Lower leg skin (tissue), 4 donors: Measurements from ENCODE around the gene QPRT. TPM values are rescaled to one million over a fixed set of nuclear protein-coding genes. Genes with fewer than 3 reads are reported as not detected.
"Not testable (repeated sequence)": the region's sequence is repeated elsewhere in the genome, so short reads cannot be mapped to it uniquely, and the experiment has no call there.

Source experiments
- DNase-seq, 2 donors: peaks; one replicate each; pipeline ENCODE4 v3.0.0-alpha.2; 2019; ENCODE audit warnings: low spot score in 2 of 2
- H3K4me3 ChIP-seq: fragments of 200-600 bp; sonication (generic); 2 replicates; pipeline ENCODE4 v1.5.1; 2017; ENCODE audit warnings: mild to moderate bottlenecking, low read depth; ENCODE audit not compliant: poor library complexity, severe bottlenecking
- CTCF ChIP-seq, 3 donors: fragments of 450-650 bp; IDR thresholded peaks; one replicate each; pipeline ENCODE4 v1.5.1; 2016; ENCODE audit warnings: antibody characterized with exemption in 3 of 3, mild to moderate bottlenecking in 3 of 3, moderate library complexity in 2 of 3
- POLR2A ChIP-seq, 2 donors: fragments of 450-650 bp; IDR thresholded peaks; one replicate each; pipeline ENCODE4 v1.6.1; 2016 to 2017; ENCODE audit warnings: antibody characterized with exemption in 2 of 2, mild to moderate bottlenecking in 1 of 2, moderate library complexity in 1 of 2
- WGBS, 2 donors: methylation state at CpG; one replicate each; pipeline ENCODE4 v1.1.5; 2018; 5-methylcytosine and 5-hydroxymethylcytosine counted together
- intact Hi-C: fragments of 100-400 bp; cut with DNase I; formaldehyde crosslinking; loops from one replicate; pipeline ENCODE4 v1.15.0; 2023; ENCODE audit warnings: low total_unique reads
- total RNA-seq, 4 donors: library from RNA; depleted of rRNA; stranded (reverse); fragments of >200 nt; gene quantifications; one replicate each; pipeline ENCODE4 v1.1.0, GENCODE V29; 2016

QPRT gene
- total RNA-seq = 1 to 10 TPM; 1.9 to 3.6 (median 2.7) TPM

GRCh38 chr16:29678691-29679267 is at the start of gene QPRT:
QPRT (plus strand) TSS chr16:29679180; CDS start chr16:29679198, 18 bp downstream.
- WGBS, 2 donors = 51 to 61% methylated on average over 5 of the region's 5 CpGs
- H3K4me3 ChIP-seq = no peak within 1 kb of the TSS
- TF ChIP-seq POLR2A (IDR thresholded peaks at IDR 0.05) = no peak
- no peak for TF ChIP-seq CTCF (IDR thresholded peaks at IDR 0.05)
- intact Hi-C loops = no loop called here
- no peak for DNase-seq

- H3K4me3 ChIP-seq, intact Hi-C loops, DNase-seq: not testable (repeated sequence)
- 69 to 74% methylated on average over 8 to 10 of the region's 10 CpGs for WGBS, 2 donors
Observed at GRCh38 chr16:29629318-29629717, 49.7 kb upstream of the QPRT start.

GRCh38 chr16:29631658-29632057 is 47.3 kb upstream of the QPRT start:
- intact Hi-C loops, H3K4me3 ChIP-seq, DNase-seq: not testable (repeated sequence)
- WGBS, 2 donors = 76 to 84% methylated on average over 11 to 20 of the region's 20 CpGs

GRCh38 chr16:29635902-29636301 is 43.1 kb upstream of the QPRT start:
- intact Hi-C loops, DNase-seq, H3K4me3 ChIP-seq: not testable (repeated sequence)
- 62 to 77% methylated on average over 9 to 11 of the region's 16 CpGs for WGBS, 2 donors

- intact Hi-C loops, DNase-seq, H3K4me3 ChIP-seq: not testable (repeated sequence)
- 50 to 82% methylated on average over 1 to 3 of the region's 5 CpGs for WGBS, 2 donors
Observed at GRCh38 chr16:29636368-29636767, 42.6 kb upstream of the QPRT start.

GRCh38 chr16:29638751-29639150 is 40.2 kb upstream of the QPRT start:
- DNase-seq, intact Hi-C loops, H3K4me3 ChIP-seq: not testable (repeated sequence)
- 94 to 96% methylated on average over 8 of the region's 8 CpGs for WGBS, 2 donors

- intact Hi-C loops = no loop called here
- TF ChIP-seq POLR2A (IDR thresholded peaks at IDR 0.05) = no peak
Observed at GRCh38 chr16:29641561-29641960, 37.4 kb upstream of the QPRT start.

GRCh38 chr16:29643596-29643995 is 35.4 kb upstream of the QPRT start:
- 97 to 99% methylated on average over 7 of the region's 7 CpGs for WGBS, 2 donors
- no peak for DNase-seq
- intact Hi-C loops = no loop called here
- TF ChIP-seq CTCF (IDR thresholded peaks at IDR 0.05) = no peak
- TF ChIP-seq POLR2A (IDR thresholded peaks at IDR 0.05) = no peak
- no peak overlapping the region for H3K4me3 ChIP-seq

More at GRCh38 chr16:29641561-29641960, 37.4 kb upstream of the QPRT start:
- H3K4me3 ChIP-seq = no peak overlapping the region
- WGBS, 2 donors = 61 to 83% methylated on average over 3 of the region's 3 CpGs
- no peak for DNase-seq

GRCh38 chr16:29644338-29644857 is 34.6 kb upstream of the QPRT start:
- no peak for TF ChIP-seq POLR2A (IDR thresholded peaks at IDR 0.05)
- no peak for TF ChIP-seq CTCF (IDR thresholded peaks at IDR 0.05)
- WGBS, 2 donors = 88% methylated on average over 9 of the region's 9 CpGs
- no peak for DNase-seq
- H3K4me3 ChIP-seq = no peak overlapping the region
- intact Hi-C loops = no loop called here
